Liver (tissue), 3 donors: Measurements from ENCODE around the gene NMBR.
"Not testable (repeated sequence)": the region's sequence is repeated elsewhere in the genome, so short reads cannot be mapped to it uniquely, and the experiment has no call there.

Experiments used
- EGR1 ChIP-seq, 2 donors: IDR thresholded peaks; 2 replicates each; pipeline ENCODE4 v1.6.1; 2016 to 2018; ENCODE audit warnings: antibody characterized with exemption in 2 of 2, low read depth in 2 of 2
- FOXA1 ChIP-seq: IDR thresholded peaks from 2 replicates; pipeline ENCODE4 v1.6.1; 2016; ENCODE audit warnings: antibody characterized with exemption
- GABPA ChIP-seq, 2 donors: IDR thresholded peaks in 1 of 2; conservative IDR thresholded peaks in 1 of 2; 2 replicates each; pipeline ENCODE4 v1.6.1; 2016; ENCODE audit warnings: antibody characterized with exemption in 2 of 2, mild to moderate bottlenecking in 1 of 2, moderate library complexity in 1 of 2
- JUND ChIP-seq, 2 donors: IDR thresholded peaks; 2 replicates each; pipeline ENCODE4 v1.6.1; 2016; ENCODE audit warnings: antibody characterized with exemption in 2 of 2
- NR2F2 ChIP-seq: IDR thresholded peaks from 2 replicates; pipeline ENCODE4 v1.6.1; 2016; ENCODE audit warnings: antibody characterized with exemption
- RAD21 ChIP-seq, 2 donors: IDR thresholded peaks; 2 replicates each; pipeline ENCODE4 v1.6.1; 2016; ENCODE audit warnings: antibody characterized with exemption in 2 of 2, mild to moderate bottlenecking in 2 of 2
- RXRA ChIP-seq, 2 donors: IDR thresholded peaks; 2 replicates each; pipeline ENCODE4 v1.6.1; 2017 to 2018; ENCODE audit warnings: antibody characterized with exemption in 2 of 2, mild to moderate bottlenecking in 1 of 2
- TAF1 ChIP-seq: conservative IDR thresholded peaks from 2 replicates; pipeline ENCODE4 v1.6.1; 2016; ENCODE audit warnings: antibody characterized with exemption, mild to moderate bottlenecking
- YY1 ChIP-seq: IDR thresholded peaks from 2 replicates; pipeline ENCODE4 v1.6.1; 2016; ENCODE audit warnings: antibody characterized with exemption, mild to moderate bottlenecking
- TF ChIP-seq, protein P1 (sequence below): fragments of 150-350 bp; IDR thresholded peaks from 2 replicates; pipeline ENCODE4 v1.5.1; 2017; ENCODE audit warnings: improper control_type of control experiment, low read depth, low read length; ENCODE audit not compliant: missing input control
- TF ChIP-seq, protein P2 (sequence below): IDR thresholded peaks from 2 replicates; pipeline ENCODE4 v1.6.1; 2016; ENCODE audit warnings: antibody characterized with exemption
- TF ChIP-seq, protein P3 (sequence below): IDR thresholded peaks from 2 replicates; pipeline ENCODE4 v1.6.1; 2016; ENCODE audit warnings: antibody characterized with exemption, mild to moderate bottlenecking
- TF ChIP-seq, protein P4 (sequence below): IDR thresholded peaks from 2 replicates; pipeline ENCODE4 v1.6.1; 2016; ENCODE audit warnings: antibody characterized with exemption
- TF ChIP-seq, protein P5 (sequence below): IDR thresholded peaks from 2 replicates; pipeline ENCODE4 v1.6.1; 2016; ENCODE audit warnings: antibody characterized with exemption
- donor health status: healthy.
- donor health status: healthy.

DNA sequence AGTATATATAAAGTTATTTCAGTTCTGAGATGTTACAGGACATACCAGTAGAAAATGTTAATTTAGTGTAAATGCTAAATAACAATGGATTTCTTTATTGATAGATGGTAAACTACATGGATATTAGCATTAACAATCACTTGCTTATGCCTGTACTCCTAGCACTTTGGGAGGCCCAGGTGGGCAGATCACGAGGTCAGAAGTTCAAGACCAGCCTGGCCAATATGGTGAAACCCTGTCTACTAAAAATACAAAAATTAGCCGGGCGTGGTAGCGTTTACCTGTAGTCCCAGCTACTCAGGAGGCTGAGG, 9.8 kb upstream of the NMBR start:
- TF ChIP-seq TAF1; GABPA (IDR thresholded peaks at IDR 0.05 in 1 of 2, conservative IDR thresholded peaks at IDR 0.05 in 1 of 2); YY1; NR2F2; EGR1 (IDR thresholded peaks at IDR 0.05; ENCODE audit: low read depth in 2 of 2); RAD21 (IDR thresholded peaks at IDR 0.05); JUND (IDR thresholded peaks at IDR 0.05); RXRA (IDR thresholded peaks at IDR 0.05); FOXA1: not testable (repeated sequence)
- TF ChIP-seq, protein P1, sequence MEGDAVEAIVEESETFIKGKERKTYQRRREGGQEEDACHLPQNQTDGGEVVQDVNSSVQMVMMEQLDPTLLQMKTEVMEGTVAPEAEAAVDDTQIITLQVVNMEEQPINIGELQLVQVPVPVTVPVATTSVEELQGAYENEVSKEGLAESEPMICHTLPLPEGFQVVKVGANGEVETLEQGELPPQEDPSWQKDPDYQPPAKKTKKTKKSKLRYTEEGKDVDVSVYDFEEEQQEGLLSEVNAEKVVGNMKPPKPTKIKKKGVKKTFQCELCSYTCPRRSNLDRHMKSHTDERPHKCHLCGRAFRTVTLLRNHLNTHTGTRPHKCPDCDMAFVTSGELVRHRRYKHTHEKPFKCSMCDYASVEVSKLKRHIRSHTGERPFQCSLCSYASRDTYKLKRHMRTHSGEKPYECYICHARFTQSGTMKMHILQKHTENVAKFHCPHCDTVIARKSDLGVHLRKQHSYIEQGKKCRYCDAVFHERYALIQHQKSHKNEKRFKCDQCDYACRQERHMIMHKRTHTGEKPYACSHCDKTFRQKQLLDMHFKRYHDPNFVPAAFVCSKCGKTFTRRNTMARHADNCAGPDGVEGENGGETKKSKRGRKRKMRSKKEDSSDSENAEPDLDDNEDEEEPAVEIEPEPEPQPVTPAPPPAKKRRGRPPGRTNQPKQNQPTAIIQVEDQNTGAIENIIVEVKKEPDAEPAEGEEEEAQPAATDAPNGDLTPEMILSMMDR: not testable (repeated sequence)
- TF ChIP-seq, protein P2, sequence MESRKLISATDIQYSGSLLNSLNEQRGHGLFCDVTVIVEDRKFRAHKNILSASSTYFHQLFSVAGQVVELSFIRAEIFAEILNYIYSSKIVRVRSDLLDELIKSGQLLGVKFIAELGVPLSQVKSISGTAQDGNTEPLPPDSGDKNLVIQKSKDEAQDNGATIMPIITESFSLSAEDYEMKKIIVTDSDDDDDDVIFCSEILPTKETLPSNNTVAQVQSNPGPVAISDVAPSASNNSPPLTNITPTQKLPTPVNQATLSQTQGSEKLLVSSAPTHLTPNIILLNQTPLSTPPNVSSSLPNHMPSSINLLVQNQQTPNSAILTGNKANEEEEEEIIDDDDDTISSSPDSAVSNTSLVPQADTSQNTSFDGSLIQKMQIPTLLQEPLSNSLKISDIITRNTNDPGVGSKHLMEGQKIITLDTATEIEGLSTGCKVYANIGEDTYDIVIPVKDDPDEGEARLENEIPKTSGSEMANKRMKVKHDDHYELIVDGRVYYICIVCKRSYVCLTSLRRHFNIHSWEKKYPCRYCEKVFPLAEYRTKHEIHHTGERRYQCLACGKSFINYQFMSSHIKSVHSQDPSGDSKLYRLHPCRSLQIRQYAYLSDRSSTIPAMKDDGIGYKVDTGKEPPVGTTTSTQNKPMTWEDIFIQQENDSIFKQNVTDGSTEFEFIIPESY: not testable (repeated sequence)
- TF ChIP-seq, protein P3, sequence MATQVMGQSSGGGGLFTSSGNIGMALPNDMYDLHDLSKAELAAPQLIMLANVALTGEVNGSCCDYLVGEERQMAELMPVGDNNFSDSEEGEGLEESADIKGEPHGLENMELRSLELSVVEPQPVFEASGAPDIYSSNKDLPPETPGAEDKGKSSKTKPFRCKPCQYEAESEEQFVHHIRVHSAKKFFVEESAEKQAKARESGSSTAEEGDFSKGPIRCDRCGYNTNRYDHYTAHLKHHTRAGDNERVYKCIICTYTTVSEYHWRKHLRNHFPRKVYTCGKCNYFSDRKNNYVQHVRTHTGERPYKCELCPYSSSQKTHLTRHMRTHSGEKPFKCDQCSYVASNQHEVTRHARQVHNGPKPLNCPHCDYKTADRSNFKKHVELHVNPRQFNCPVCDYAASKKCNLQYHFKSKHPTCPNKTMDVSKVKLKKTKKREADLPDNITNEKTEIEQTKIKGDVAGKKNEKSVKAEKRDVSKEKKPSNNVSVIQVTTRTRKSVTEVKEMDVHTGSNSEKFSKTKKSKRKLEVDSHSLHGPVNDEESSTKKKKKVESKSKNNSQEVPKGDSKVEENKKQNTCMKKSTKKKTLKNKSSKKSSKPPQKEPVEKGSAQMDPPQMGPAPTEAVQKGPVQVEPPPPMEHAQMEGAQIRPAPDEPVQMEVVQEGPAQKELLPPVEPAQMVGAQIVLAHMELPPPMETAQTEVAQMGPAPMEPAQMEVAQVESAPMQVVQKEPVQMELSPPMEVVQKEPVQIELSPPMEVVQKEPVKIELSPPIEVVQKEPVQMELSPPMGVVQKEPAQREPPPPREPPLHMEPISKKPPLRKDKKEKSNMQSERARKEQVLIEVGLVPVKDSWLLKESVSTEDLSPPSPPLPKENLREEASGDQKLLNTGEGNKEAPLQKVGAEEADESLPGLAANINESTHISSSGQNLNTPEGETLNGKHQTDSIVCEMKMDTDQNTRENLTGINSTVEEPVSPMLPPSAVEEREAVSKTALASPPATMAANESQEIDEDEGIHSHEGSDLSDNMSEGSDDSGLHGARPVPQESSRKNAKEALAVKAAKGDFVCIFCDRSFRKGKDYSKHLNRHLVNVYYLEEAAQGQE: not testable (repeated sequence)
- TF ChIP-seq, protein P4, sequence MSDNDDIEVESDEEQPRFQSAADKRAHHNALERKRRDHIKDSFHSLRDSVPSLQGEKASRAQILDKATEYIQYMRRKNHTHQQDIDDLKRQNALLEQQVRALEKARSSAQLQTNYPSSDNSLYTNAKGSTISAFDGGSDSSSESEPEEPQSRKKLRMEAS: not testable (repeated sequence)
- TF ChIP-seq, protein P5, sequence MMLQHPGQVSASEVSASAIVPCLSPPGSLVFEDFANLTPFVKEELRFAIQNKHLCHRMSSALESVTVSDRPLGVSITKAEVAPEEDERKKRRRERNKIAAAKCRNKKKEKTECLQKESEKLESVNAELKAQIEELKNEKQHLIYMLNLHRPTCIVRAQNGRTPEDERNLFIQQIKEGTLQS: not testable (repeated sequence)
